Activated naive CD8-positive, alpha-beta T cell treated with anti-CD3 and anti-CD28 coated beads, Interleukin-2, amount 50 U/mL, for 24 hours (primary cell): ENCODE data around the gene FGD5.
"Not testable (repeated sequence)": the region's sequence is repeated elsewhere in the genome, so short reads cannot be mapped to it uniquely, and the experiment has no call there.

Experiments used
- ATAC-seq: fragments of 150-1000 bp; cut with Tn5 transposase; one replicate; pipeline ENCODE4 v1.10.0; 2021
- DNase-seq: peaks from one replicate; pipeline ENCODE4 v3.0.0; 2021
- H3K27ac Mint-ChIP-seq: one replicate; pipeline ENCODE4 v1.8.0; 2021; ENCODE audit warnings: mild to moderate bottlenecking, mixed read lengths
- H3K27me3 Mint-ChIP-seq: one replicate; pipeline ENCODE4 v1.8.0; 2021; ENCODE audit warnings: mixed read lengths
- H3K36me3 Mint-ChIP-seq: one replicate; pipeline ENCODE4 v1.8.0; 2021; ENCODE audit warnings: low read depth, mixed read lengths
- H3K4me1 Mint-ChIP-seq: one replicate; pipeline ENCODE4 v1.8.0; 2021; ENCODE audit warnings: mixed read lengths
- H3K4me3 Mint-ChIP-seq: one replicate; pipeline ENCODE4 v1.8.0; 2021; ENCODE audit warnings: mild to moderate bottlenecking, moderate library complexity, mixed read lengths
- H3K9me3 Mint-ChIP-seq: one replicate; pipeline ENCODE4 v1.8.0; 2021; ENCODE audit warnings: mixed read lengths

FGD5 gene

DNA sequence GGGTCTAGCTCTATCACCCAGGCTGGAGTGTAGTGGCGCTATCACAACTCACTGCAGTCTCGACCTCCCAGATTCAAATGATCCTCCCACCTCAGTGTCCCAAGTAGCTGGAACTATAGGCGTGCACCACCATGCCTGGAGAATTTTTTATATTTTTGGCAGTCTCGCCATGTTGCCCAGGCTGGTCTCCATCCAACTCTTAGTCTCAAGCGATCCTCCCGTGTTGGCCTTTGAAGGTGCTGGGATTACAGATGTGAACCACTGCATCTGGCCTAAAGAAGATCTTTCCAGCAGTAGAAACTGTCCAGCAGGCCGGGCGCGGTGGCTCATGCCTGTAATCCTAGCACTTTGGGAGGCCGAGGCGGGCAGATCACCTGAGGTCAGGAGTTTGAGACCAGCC lies 73.5 kb downstream of the FGD5 start:
- peaks cover 3% of the 10 kb centered on the region for H3K27me3 Mint-ChIP-seq

GRCh38 chr3:14894085-14894484 lies 75.3 kb downstream of the FGD5 start:
- no peaks in the 10 kb centered on the region for H3K9me3 Mint-ChIP-seq
- DNase-seq (no peak), ATAC-seq (no peak)
- no peak overlapping the region for H3K27ac Mint-ChIP-seq
- H3K4me3 Mint-ChIP-seq = no peak overlapping the region
- peaks cover 3% of the 10 kb centered on the region for H3K27me3 Mint-ChIP-seq
- H3K36me3 Mint-ChIP-seq = no peaks in the 10 kb centered on the region
- H3K4me1 Mint-ChIP-seq = peaks cover 4% of the 10 kb centered on the region

More for the DNA sequence above, 73.5 kb downstream of the FGD5 start:
- H3K27ac Mint-ChIP-seq = no peak overlapping the region
- no peak for ATAC-seq
- no peaks in the 10 kb centered on the region for H3K36me3 Mint-ChIP-seq
- no peak overlapping the region for H3K4me3 Mint-ChIP-seq
- no peaks in the 10 kb centered on the region for H3K9me3 Mint-ChIP-seq
- H3K4me1 Mint-ChIP-seq = peaks cover 4% of the 10 kb centered on the region
- no peak for DNase-seq

DNA sequence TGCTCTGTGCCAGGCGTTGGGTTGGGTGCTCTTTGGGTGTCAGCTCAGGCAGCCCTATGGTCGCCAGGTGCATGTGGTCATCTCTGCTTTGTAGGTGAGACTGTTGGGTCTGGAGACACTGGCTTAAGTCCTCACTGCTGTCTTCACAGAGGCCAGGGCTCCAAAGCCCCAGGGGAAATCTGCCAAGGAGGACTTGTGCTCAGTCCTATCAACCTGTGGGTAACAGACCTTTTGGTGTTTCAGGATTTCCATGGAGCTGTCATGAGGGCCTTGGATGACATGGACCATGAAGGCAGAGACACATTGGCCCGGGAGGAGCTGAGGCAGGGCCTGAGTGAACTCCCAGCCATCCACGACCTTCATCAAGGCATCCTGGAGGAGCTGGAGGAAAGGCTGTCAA lies 78.5 kb downstream of the FGD5 start:
- no peak for ATAC-seq
- no peaks in the 10 kb centered on the region for H3K9me3 Mint-ChIP-seq
- no peak overlapping the region for H3K4me3 Mint-ChIP-seq
- no peaks in the 10 kb centered on the region for H3K4me1 Mint-ChIP-seq
- peaks cover 3% of the 10 kb centered on the region for H3K27me3 Mint-ChIP-seq
- no peak for DNase-seq
- no peaks in the 10 kb centered on the region for H3K36me3 Mint-ChIP-seq
- H3K27ac Mint-ChIP-seq = no peak overlapping the region

DNA sequence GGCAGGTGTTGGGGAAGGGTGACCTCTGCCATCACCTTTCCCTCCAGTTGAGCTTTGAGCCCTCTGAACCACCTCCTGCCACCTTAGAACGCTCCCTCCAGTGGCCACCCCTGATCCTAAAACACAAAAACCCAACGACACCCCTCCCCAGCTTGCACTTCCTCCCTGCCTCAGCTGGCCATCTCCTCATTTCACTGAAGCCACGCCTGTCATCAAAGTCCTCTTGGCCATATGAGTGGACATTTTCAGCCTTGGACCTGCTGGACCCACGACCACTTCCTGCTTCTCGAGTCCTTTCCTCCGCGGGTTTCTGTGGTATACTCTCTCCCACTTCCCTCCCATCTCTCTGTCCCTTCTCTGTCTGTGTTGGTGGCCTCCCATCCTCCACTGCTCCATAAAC lies 80.2 kb downstream of the FGD5 start:
- no peaks in the 10 kb centered on the region for H3K4me1 Mint-ChIP-seq
- no peak overlapping the region for H3K4me3 Mint-ChIP-seq
- no peaks in the 10 kb centered on the region for H3K36me3 Mint-ChIP-seq
- no peak overlapping the region for H3K27ac Mint-ChIP-seq
- peaks cover 3% of the 10 kb centered on the region for H3K27me3 Mint-ChIP-seq
- H3K9me3 Mint-ChIP-seq = no peaks in the 10 kb centered on the region
- DNase-seq (no peak), ATAC-seq (no peak)

- DNase-seq = no peak
- Mint-ChIP-seq H3K9me3 (peaks cover 3% of the 10 kb centered on the region), H3K4me3 (no peak overlapping the region), H3K4me1 (no peaks in the 10 kb centered on the region), H3K27me3 (peaks cover under 1% of the 10 kb centered on the region), H3K36me3 (no peaks in the 10 kb centered on the region), H3K27ac (no peak overlapping the region)
- no peak for ATAC-seq
Measured at GRCh38 chr3:14899993-14900618, 81.3 kb downstream of the FGD5 start.

DNA sequence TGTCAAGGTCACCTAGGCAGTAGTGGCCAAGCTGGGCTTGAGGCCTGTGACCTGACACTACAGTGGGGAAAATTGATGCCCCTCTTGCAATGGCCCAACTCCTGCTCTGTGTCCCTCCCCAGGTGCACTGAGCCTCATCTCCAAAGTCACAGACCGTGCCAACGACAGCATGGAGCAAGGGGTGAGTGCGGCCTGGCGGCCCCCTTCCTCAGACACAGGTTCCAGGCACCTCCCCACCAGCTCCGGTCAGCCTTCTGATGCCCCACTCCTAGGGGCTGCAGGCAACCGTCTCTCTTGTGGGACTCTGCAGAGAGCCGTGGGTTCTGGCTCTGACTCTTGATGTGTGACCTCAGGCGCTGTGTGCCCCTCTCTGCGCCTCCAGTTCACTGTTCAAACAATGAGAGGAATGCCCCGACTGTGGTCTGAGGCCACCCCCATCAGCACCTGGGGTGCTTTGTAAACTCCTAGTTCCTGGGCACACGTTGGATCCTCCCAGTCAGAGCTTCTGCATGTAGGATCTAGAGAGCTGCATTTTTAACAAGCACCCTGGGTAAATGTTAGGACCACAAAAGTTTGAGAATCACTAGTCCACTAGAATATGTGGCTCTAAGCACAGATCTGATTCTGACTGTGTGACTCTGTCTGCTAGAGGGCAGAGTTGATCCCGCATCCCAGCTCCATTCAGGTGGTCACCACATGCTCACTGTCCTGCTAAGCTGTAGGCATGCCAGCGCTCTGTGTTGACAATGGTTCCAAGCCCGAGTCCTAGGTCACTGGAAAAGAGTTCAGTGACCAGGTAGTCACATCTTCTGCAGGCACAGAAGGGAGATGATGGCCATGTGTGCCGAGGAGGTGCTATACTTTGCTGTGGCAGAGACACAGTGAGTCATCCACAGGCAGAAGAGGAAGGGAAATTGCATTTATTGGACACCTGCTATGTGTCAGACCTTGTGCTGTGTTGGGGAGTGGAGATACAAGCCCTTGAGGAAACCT lies 82.4 kb downstream of the FGD5 start:
- DNase-seq (no peak), ATAC-seq (no peak)
- H3K36me3 Mint-ChIP-seq = no peaks in the 10 kb centered on the region
- H3K4me1 Mint-ChIP-seq = no peaks in the 10 kb centered on the region
- H3K27ac Mint-ChIP-seq = no peak overlapping the region
- peaks cover 8% of the 10 kb centered on the region for H3K9me3 Mint-ChIP-seq
- no peak overlapping the region for H3K4me3 Mint-ChIP-seq
- no peaks in the 10 kb centered on the region for H3K27me3 Mint-ChIP-seq

GRCh38 chr3:14902719-14903118 lies 84.0 kb downstream of the FGD5 start:
- no peaks in the 10 kb centered on the region for H3K4me1 Mint-ChIP-seq
- no peaks in the 10 kb centered on the region for H3K36me3 Mint-ChIP-seq

DNA sequence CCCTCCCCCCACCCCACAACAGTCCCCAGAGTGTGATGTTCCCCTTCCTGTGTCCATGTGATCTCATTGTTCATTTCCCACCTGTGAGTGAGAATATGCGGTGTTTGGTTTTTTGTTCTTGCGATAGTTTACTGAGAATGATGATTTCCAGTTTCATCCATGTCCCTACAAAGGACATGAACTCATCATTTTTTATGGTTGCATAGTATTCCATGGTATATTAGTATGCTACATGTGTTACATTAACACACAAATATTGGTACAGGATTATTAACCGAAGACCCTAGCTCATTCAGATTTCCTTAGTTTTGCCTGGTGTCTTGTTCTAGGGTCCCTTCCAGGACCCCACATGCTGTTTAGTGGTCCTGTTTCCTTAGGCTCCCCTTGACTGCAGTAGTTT lies 84.7 kb downstream of the FGD5 start:
- ATAC-seq, H3K4me3 Mint-ChIP-seq, H3K4me1 Mint-ChIP-seq, H3K36me3 Mint-ChIP-seq, DNase-seq, H3K27me3 Mint-ChIP-seq, H3K27ac Mint-ChIP-seq, H3K9me3 Mint-ChIP-seq: not testable (repeated sequence)

More at GRCh38 chr3:14902719-14903118, 84.0 kb downstream of the FGD5 start:
- H3K27me3 Mint-ChIP-seq = no peaks in the 10 kb centered on the region
- ATAC-seq (no peak), DNase-seq (no peak)
- no peak overlapping the region for H3K4me3 Mint-ChIP-seq
- H3K27ac Mint-ChIP-seq = no peak overlapping the region
- peaks cover 8% of the 10 kb centered on the region for H3K9me3 Mint-ChIP-seq

DNA sequence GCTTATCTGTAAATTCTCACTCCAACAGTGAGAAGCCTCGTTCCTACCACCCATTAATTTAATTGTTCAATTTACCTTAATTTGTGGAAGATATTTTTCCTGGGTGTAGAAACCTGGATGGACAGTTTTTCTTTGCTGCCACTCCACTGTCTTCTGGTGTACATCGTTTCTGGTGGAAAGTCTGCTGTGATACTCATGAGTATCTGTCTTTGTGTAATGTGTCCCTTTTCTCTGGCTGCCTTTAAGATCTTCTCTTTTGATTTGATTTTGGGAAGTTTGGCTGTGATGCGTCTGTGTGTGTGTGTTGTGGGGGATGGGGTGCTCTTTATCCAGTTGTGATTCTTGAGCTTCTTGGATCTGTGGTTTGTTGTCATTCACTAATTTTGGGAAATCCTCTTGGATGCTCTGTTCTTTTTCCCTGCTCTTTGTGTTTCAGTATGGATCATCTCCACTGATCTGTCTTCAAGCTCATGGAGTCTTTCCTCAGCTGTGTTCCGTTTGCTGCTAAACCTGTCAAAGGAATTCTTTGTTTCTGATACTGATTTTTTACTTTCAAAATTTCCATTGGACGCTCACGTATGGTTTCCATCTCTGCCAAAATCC lies 86.4 kb downstream of the FGD5 start:
- H3K27ac Mint-ChIP-seq = no peak overlapping the region
- DNase-seq (no peak), ATAC-seq (no peak)
- H3K27me3 Mint-ChIP-seq = peaks cover 2% of the 10 kb centered on the region
- no peaks in the 10 kb centered on the region for H3K4me1 Mint-ChIP-seq
- H3K36me3 Mint-ChIP-seq = no peaks in the 10 kb centered on the region
- H3K4me3 Mint-ChIP-seq = no peak overlapping the region
- peaks cover 8% of the 10 kb centered on the region for H3K9me3 Mint-ChIP-seq

DNA sequence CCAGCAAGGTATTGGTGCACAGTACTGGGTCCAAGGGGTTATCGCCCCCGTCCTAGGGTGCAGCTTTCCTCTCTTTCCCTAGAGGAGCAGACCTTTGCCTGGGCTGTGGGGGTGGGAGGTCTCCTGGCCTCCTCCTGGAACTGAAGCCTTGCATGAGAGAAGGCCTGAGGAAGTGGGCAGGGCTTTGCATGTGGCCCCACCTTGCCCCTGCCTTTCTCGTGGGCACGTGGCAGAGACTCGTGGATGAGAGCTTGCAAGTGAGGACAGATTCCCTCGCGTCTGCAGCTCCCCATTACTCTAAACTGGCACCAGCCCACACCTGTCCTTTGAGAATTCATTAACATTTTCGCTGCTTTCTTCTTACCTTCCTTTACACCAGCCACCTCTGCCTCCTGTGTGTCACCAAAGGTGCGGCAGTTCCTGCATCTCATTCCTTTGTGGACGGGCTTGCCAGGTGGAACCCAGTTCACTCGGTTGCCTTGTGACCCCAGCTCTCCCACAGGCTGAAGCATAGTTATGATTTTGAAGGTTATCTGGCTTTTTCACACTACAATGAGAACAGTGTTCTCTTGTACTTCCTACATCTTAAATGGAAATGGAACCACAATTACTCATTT lies 87.7 kb downstream of the FGD5 start:
- Mint-ChIP-seq H3K27me3 (peaks cover 2% of the 10 kb centered on the region), H3K27ac (no peak overlapping the region), H3K9me3 (peaks cover 8% of the 10 kb centered on the region), H3K4me3 (no peak overlapping the region), H3K36me3 (no peaks in the 10 kb centered on the region), H3K4me1 (no peaks in the 10 kb centered on the region)
- no peak for ATAC-seq
- DNase-seq = no peak

- ATAC-seq = no peak
- H3K27ac Mint-ChIP-seq = no peak overlapping the region
- no peak for DNase-seq
Measured at GRCh38 chr3:14907043-14907966, 88.5 kb downstream of the FGD5 start.

GRCh38 chr3:14909250-14909649 lies 90.5 kb downstream of the FGD5 start:
- H3K4me1 Mint-ChIP-seq = no peaks in the 10 kb centered on the region
- DNase-seq = no peak
- peaks cover 2% of the 10 kb centered on the region for H3K27me3 Mint-ChIP-seq
- no peak overlapping the region for H3K27ac Mint-ChIP-seq
- H3K4me3 Mint-ChIP-seq = no peak overlapping the region
- H3K9me3 Mint-ChIP-seq = peaks cover 8% of the 10 kb centered on the region
- ATAC-seq = no peak
- no peaks in the 10 kb centered on the region for H3K36me3 Mint-ChIP-seq

More at GRCh38 chr3:14907043-14907966, 88.5 kb downstream of the FGD5 start:
- no peak overlapping the region for H3K4me3 Mint-ChIP-seq
- H3K27me3 Mint-ChIP-seq = peaks cover 2% of the 10 kb centered on the region
- H3K9me3 Mint-ChIP-seq = peaks cover 8% of the 10 kb centered on the region
- no peaks in the 10 kb centered on the region for H3K36me3 Mint-ChIP-seq
- no peaks in the 10 kb centered on the region for H3K4me1 Mint-ChIP-seq

DNA sequence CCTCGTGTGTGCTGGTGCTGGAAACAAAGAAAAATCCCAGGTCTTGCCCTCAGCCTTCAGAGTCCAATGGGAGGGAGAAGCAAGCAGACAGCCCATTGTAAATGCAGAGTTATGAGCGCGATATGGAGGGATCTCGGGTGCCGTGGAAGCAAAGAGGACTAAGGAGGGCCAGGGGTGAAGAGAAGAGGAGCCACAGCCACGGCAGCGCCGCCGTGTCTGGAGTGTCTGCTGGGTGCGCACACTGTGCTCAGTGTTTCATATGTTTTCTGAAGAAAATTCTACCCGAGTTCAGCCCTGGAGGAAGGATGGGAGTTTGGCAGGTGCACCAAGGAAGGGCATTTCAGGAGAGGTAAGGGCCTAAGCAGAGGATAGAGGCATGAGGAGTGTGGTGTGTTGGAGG lies 92.9 kb downstream of the FGD5 start:
- ATAC-seq (no peak), DNase-seq (no peak)
- Mint-ChIP-seq H3K27me3 (peaks cover 2% of the 10 kb centered on the region), H3K36me3 (no peaks in the 10 kb centered on the region), H3K4me3 (no peak overlapping the region), H3K9me3 (no peaks in the 10 kb centered on the region), H3K4me1 (no peaks in the 10 kb centered on the region), H3K27ac (no peak overlapping the region)
